ENCODE results near the gene PTBP3. TPM values are rescaled to one million over a fixed set of nuclear protein-coding genes. Genes with fewer than 3 reads are reported as not detected.

PTBP3 gene
- polyA plus RNA-seq, 1 of the 3 experiments (the other 2 are of a cell fraction), result 6.1 TPM

DNA sequence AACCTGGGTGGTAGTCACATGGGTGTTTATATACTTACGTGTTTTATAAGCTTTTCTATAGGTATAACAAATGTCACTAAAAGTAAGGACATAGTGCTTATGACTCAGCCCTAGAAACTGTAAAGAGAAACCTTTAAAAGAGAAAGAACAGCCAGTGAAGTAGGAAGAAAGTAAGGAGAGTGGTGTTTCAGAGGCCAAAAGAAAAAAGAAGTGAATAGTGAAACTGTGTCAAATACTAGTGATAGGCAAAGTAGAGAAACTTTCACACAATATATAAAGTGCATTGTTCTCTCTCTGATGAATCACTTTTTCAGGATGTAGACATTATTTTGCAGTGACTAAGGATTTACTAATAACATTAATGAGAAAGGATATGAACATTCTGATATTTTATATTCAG is 84.1 kb downstream of the PTBP3 start:
- DNase-seq, result no peak
- ChIA-PET POLR2A (no interaction called here), CTCF (interaction anchor here (1.0 kb wide), 1 partner anchor 19 kb away, joined by 3 read pairs; no protein-coding TSS in a partner anchor)
- Histone ChIP-seq H3K9ac (peak overlapping the region; percentile 41; the same call in 1 of the 2 replicates), H3K9me2 (no peaks in the 10 kb centered on the region), H3F3A (replicated peaks; ENCODE audit: insufficient read depth) (peaks cover 33% of the 10 kb centered on the region), H2AFZ (ENCODE audit: low read depth) (no peak overlapping the region), H4K20me1 (ENCODE audit: insufficient read depth) (no peaks in the 10 kb centered on the region), H3K9me3 (no peaks in the 10 kb centered on the region), H3K4me3 (ENCODE audit: low read depth in 2 of 2, low read length in 1 of 2) (peak overlapping the region in 1 of 2 experiments; percentile 6; a peak in 1 of 4 replicates), H3K79me2 (ENCODE audit: insufficient read depth) (peaks cover 30% of the 10 kb centered on the region; the same call in 1 of the 2 replicates), H3K4me2 (peak overlapping the region; percentile 32), H3K27me3 (ENCODE audit: insufficient read depth) (no peaks in the 10 kb centered on the region), H3K27ac (ENCODE audit: low read depth in 2 of 2, low read length in 1 of 2) (peak overlapping the region in 1 of 2 experiments; percentile 78; a peak in 2 of 4 replicates), H3K4me1 (ENCODE audit: control insufficient read depth in 1 of 2, insufficient read depth in 2 of 2, low read depth in 1 of 2, low read length in 1 of 2) (peaks cover 0 to 15% of the 10 kb centered on the region in 2 experiments; a peak in 1 of 4 replicates), H3K36me3 (replicated peaks in 1 of 2; ENCODE audit: control insufficient read depth in 1 of 2, insufficient read depth in 2 of 2, low read length in 1 of 2) (peaks cover 14 to 23% of the 10 kb centered on the region in 2 experiments)
- TF ChIP-seq FOSL2 (IDR thresholded peaks at IDR 0.05; ENCODE audit: borderline replicate concordance, low read depth), result peak; percentile 53; the same call in 1 of the 2 replicates
- TF ChIP-seq ZBTB33 (IDR thresholded peaks at IDR 0.05; ENCODE audit: borderline replicate concordance, low read depth), result no peak
- 54% methylated on average over 1 of the region's 1 CpG for WGBS (ENCODE audit: low lambda C conversion rate)

DNA sequence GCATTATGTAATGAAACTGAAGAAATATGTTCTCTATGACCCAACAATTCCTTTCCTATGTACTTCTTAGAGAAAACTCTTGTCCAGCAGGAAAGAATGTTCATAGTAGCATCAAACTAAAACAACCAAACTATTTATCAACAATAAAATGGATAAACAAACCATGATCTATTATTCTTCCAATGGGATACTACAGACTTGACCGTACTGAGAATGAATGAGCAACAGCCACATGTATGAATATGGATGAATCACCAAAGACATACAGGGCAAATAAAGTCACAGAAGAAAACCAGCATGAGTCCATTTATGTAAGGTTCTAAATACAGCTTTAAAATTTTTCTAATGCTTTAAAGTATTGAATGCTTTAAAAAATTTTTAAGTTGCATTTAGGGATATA is 84.7 kb downstream of the PTBP3 start:
- no peaks in the 10 kb centered on the region for H3K9me2 ChIP-seq
- no peak for DNase-seq
- no peak overlapping the region for H3K4me3 ChIP-seq (ENCODE audit: low read depth in 2 of 2, low read length in 1 of 2)
- peak overlapping the region in 1 of 2 experiments; percentile 78; a peak in 2 of 4 replicates for H3K27ac ChIP-seq (ENCODE audit: low read depth in 2 of 2, low read length in 1 of 2)
- H4K20me1 ChIP-seq (ENCODE audit: insufficient read depth), result no peaks in the 10 kb centered on the region
- no peak overlapping the region for H2AFZ ChIP-seq (ENCODE audit: low read depth)
- no peaks in the 10 kb centered on the region for H3K9me3 ChIP-seq
- ChIA-PET POLR2A (no interaction called here), CTCF (no interaction called here)
- peak overlapping the region; percentile 32 for H3K4me2 ChIP-seq
- H3K79me2 ChIP-seq (ENCODE audit: insufficient read depth), result peaks cover 31% of the 10 kb centered on the region; the same call in 1 of the 2 replicates
- peaks cover 33% of the 10 kb centered on the region for H3F3A ChIP-seq (replicated peaks; ENCODE audit: insufficient read depth)
- H3K4me1 ChIP-seq (ENCODE audit: control insufficient read depth in 1 of 2, insufficient read depth in 2 of 2, low read depth in 1 of 2, low read length in 1 of 2), result peaks cover 0 to 15% of the 10 kb centered on the region in 2 experiments; a peak in 1 of 4 replicates
- WGBS (ENCODE audit: low lambda C conversion rate), result 23% methylated on average over 1 of the region's 1 CpG
- H3K36me3 ChIP-seq (replicated peaks in 1 of 2; ENCODE audit: control insufficient read depth in 1 of 2, insufficient read depth in 2 of 2, low read length in 1 of 2), result peaks cover 14 to 23% of the 10 kb centered on the region in 2 experiments
- peak overlapping the region; percentile 41; the same call in 1 of the 2 replicates for H3K9ac ChIP-seq
- no peak for TF ChIP-seq FOXM1 (IDR thresholded peaks at IDR 0.05; ENCODE audit: low read depth)
- TF ChIP-seq TEAD4 (IDR thresholded peaks at IDR 0.05; ENCODE audit: borderline replicate concordance, insufficient read depth), result no peak
- TF ChIP-seq POLR2AphosphoS5 (IDR thresholded peaks at IDR 0.05; ENCODE audit: low read depth, low read length), result no peak
- H3K27me3 ChIP-seq (ENCODE audit: insufficient read depth), result no peaks in the 10 kb centered on the region

GRCh38 chr9:112247090-112247489 is 86.3 kb downstream of the PTBP3 start:
- H3K9me2 ChIP-seq, result no peaks in the 10 kb centered on the region
- ChIA-PET CTCF (no interaction called here), POLR2A (no interaction called here)
- no peak overlapping the region for H3K4me3 ChIP-seq (ENCODE audit: low read depth in 2 of 2, low read length in 1 of 2)
- no peaks in the 10 kb centered on the region for H3K9me3 ChIP-seq
- DNase-seq, result no peak
- no peak overlapping the region for H3K9ac ChIP-seq
- no peak overlapping the region for H3K27ac ChIP-seq (ENCODE audit: low read depth in 2 of 2, low read length in 1 of 2)
- peaks cover 36% of the 10 kb centered on the region; the same call in 1 of the 2 replicates for H3K79me2 ChIP-seq (ENCODE audit: insufficient read depth)
- H3K27me3 ChIP-seq (ENCODE audit: insufficient read depth), result no peaks in the 10 kb centered on the region
- no peak overlapping the region for H3K4me2 ChIP-seq
- no peaks in the 10 kb centered on the region for H4K20me1 ChIP-seq (ENCODE audit: insufficient read depth)
- WGBS (ENCODE audit: low lambda C conversion rate), result 94% methylated on average over 3 of the region's 3 CpGs
- H3K4me1 ChIP-seq (ENCODE audit: control insufficient read depth in 1 of 2, insufficient read depth in 2 of 2, low read depth in 1 of 2, low read length in 1 of 2), result peaks cover 0 to 15% of the 10 kb centered on the region in 2 experiments; a peak in 1 of 4 replicates
- H3K36me3 ChIP-seq (replicated peaks in 1 of 2; ENCODE audit: control insufficient read depth in 1 of 2, insufficient read depth in 2 of 2, low read length in 1 of 2), result peaks cover 9 to 23% of the 10 kb centered on the region in 2 experiments
- H3F3A ChIP-seq (replicated peaks; ENCODE audit: insufficient read depth), result peaks cover 33% of the 10 kb centered on the region
- H2AFZ ChIP-seq (ENCODE audit: low read depth), result no peak overlapping the region
- no peak for TF ChIP-seq FOSL2 (IDR thresholded peaks at IDR 0.05; ENCODE audit: borderline replicate concordance, low read depth)
- TF ChIP-seq MXI1 (IDR thresholded peaks at IDR 0.05; ENCODE audit: low read depth, low read length), result no peak
- TF ChIP-seq, protein P1, sequence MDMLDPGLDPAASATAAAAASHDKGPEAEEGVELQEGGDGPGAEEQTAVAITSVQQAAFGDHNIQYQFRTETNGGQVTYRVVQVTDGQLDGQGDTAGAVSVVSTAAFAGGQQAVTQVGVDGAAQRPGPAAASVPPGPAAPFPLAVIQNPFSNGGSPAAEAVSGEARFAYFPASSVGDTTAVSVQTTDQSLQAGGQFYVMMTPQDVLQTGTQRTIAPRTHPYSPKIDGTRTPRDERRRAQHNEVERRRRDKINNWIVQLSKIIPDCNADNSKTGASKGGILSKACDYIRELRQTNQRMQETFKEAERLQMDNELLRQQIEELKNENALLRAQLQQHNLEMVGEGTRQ (IDR thresholded peaks at IDR 0.05; ENCODE audit: borderline replicate concordance, low read depth, low read length), result no peak
- TF ChIP-seq, protein P2, sequence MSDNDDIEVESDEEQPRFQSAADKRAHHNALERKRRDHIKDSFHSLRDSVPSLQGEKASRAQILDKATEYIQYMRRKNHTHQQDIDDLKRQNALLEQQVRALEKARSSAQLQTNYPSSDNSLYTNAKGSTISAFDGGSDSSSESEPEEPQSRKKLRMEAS (IDR thresholded peaks at IDR 0.05; ENCODE audit: low read depth), result no peak
- TF ChIP-seq POLR2AphosphoS5 (IDR thresholded peaks at IDR 0.05; ENCODE audit: low read depth, low read length), result no peak
- no peak for TF ChIP-seq MEF2A (IDR thresholded peaks at IDR 0.05; ENCODE audit: borderline replicate concordance, low read depth)
- no peak for TF ChIP-seq CHD2 (IDR thresholded peaks at IDR 0.05; ENCODE audit: low read length, partially characterized antibody)
- no peak for TF ChIP-seq SIN3A (IDR thresholded peaks at IDR 0.05; ENCODE audit: borderline replicate concordance, low read depth, low read length)
- TF ChIP-seq SMC3 (IDR thresholded peaks at IDR 0.05; ENCODE audit: low read depth, low read length), result no peak
- no peak for TF ChIP-seq RXRA (IDR thresholded peaks at IDR 0.05; ENCODE audit: borderline replicate concordance, low read depth)
- TF ChIP-seq ZBTB33 (IDR thresholded peaks at IDR 0.05; ENCODE audit: borderline replicate concordance, low read depth), result no peak
- TF ChIP-seq ELF1 (IDR thresholded peaks at IDR 0.05), result no peak
- TF ChIP-seq FOXJ3 (CRISPR knock-in tag; IDR thresholded peaks at IDR 0.05), result no peak
- TF ChIP-seq NFIC (IDR thresholded peaks at IDR 0.05; ENCODE audit: borderline replicate concordance), result no peak
- no peak for TF ChIP-seq TEAD4 (IDR thresholded peaks at IDR 0.05; ENCODE audit: borderline replicate concordance, insufficient read depth)
